IMR-90 (cell line): Measurements from ENCODE around the gene C16orf74. TPM values are rescaled to one million over a fixed set of nuclear protein-coding genes. Genes with fewer than 3 reads are reported as not detected.

Experiments used
- ATAC-seq: fragments of 200-7000 bp; cut with Tn5 transposase; 2 replicates; pipeline ENCODE4 v1.9.1; 2020; ENCODE audit warnings: low read depth, mild to moderate bottlenecking, moderate library complexity
- BruUV-seq: library from RNA; stranded (reverse); fragments of 400-500 nt; replicated peaks from 2 replicates; lab custom pipeline; 2021; lab: Mats Ljungman, UMichigan
- CTCF ChIA-PET: fragments of 300-600 bp; formaldehyde crosslinking; extraction: SDS; loops from one replicate; lab custom pipeline; 2021; ENCODE audit warnings: antibody characterized with exemption; lab: Yijun Ruan, JAX
- POLR2A ChIA-PET: fragments of 300-600 bp; sonication (Branson Sonifier 250); formaldehyde crosslinking; loops from one replicate; lab custom pipeline; 2022; ENCODE audit warnings: antibody characterized with exemption; ENCODE audit not compliant: unreplicated experiment; lab: Charles Lee
- DNase-seq: peaks from one replicate; pipeline ENCODE4 v3.0.0; 2013
- H2AFZ ChIP-seq: replicated peaks from 2 replicates; pipeline ENCODE3; 2013; ENCODE audit warnings: low read length, mild to moderate bottlenecking; ENCODE audit not compliant: poor library complexity
- H2AK5ac ChIP-seq: 2 replicates; pipeline ENCODE4 v1.6.1; 2013; ENCODE audit warnings: low read depth, low read length, inconsistent platforms
- H2AK9ac ChIP-seq: replicated peaks from 2 replicates; pipeline ENCODE3; 2013; ENCODE audit warnings: mild to moderate bottlenecking, low read depth, low read length, moderate library complexity; ENCODE audit not compliant: poor library complexity
- H2BK120ac ChIP-seq: 2 replicates; pipeline ENCODE4 v1.6.1; 2013; ENCODE audit warnings: low read depth, low read length, inconsistent platforms
- H2BK15ac ChIP-seq: 3 replicates; pipeline ENCODE4 v1.6.1; 2013; ENCODE audit warnings: low read depth, low read length, inconsistent platforms
- H2BK20ac ChIP-seq: 2 replicates; pipeline ENCODE4 v1.6.1; 2013; ENCODE audit warnings: low read depth, mild to moderate bottlenecking, inconsistent platforms, low read length, moderate library complexity
- H2BK5ac ChIP-seq: 2 replicates; pipeline ENCODE4 v1.6.1; 2013; ENCODE audit warnings: mild to moderate bottlenecking, low read depth, low read length, inconsistent platforms; ENCODE audit not compliant: poor library complexity, severe bottlenecking
- H3K14ac ChIP-seq: replicated peaks from 2 replicates; pipeline ENCODE4 v1.6.1; 2013; ENCODE audit warnings: low read depth, low read length, inconsistent platforms
- H3K18ac ChIP-seq: 2 replicates; pipeline ENCODE4 v1.6.1; 2013; ENCODE audit warnings: low read depth, low read length, control low read depth
- H3K23ac ChIP-seq: 2 replicates; pipeline ENCODE4 v1.6.1; 2013; ENCODE audit warnings: low read depth, low read length, inconsistent platforms
- H3K27ac ChIP-seq: 2 replicates; pipeline ENCODE4 v1.5.1; 2013; ENCODE audit warnings: mild to moderate bottlenecking, control low read depth, low read length; ENCODE audit not compliant: insufficient read depth
- H3K27me3 ChIP-seq: 2 replicates; pipeline ENCODE4 v1.6.1; 2013; ENCODE audit warnings: low read length; ENCODE audit not compliant: control insufficient read depth, insufficient read depth
- H3K36me3 ChIP-seq: 2 replicates; pipeline ENCODE4 v1.6.1; 2013; ENCODE audit warnings: low read length, mixed read lengths; ENCODE audit not compliant: control insufficient read depth, insufficient read depth
- H3K4ac ChIP-seq: 2 replicates; pipeline ENCODE4 v1.6.1; 2013; ENCODE audit warnings: low read depth, low read length, inconsistent platforms
- H3K4me1 ChIP-seq: 2 replicates; pipeline ENCODE4 v1.6.1; 2013; ENCODE audit warnings: low read length, mixed read lengths; ENCODE audit not compliant: control insufficient read depth, insufficient read depth
- H3K4me2 ChIP-seq: 2 replicates; pipeline ENCODE4 v1.6.1; 2013; ENCODE audit warnings: low read depth, mild to moderate bottlenecking, control low read depth, low read length, moderate library complexity
- H3K4me3 ChIP-seq: 2 replicates; pipeline ENCODE4 v1.5.1; 2013; ENCODE audit warnings: low read depth, mild to moderate bottlenecking, control low read depth, low read length, moderate library complexity; ENCODE audit not compliant: insufficient read depth
- H3K56ac ChIP-seq: 2 replicates; pipeline ENCODE4 v1.6.1; 2013; ENCODE audit warnings: low read length, inconsistent platforms; ENCODE audit not compliant: insufficient read depth; ENCODE audit errors: extremely low read depth
- H3K79me1 ChIP-seq, 2 experiments: 2 replicates each; pipeline ENCODE4 v1.6.1; 2013; ENCODE audit warnings: low read length in 2 of 2, inconsistent platforms in 1 of 2, low read depth in 1 of 2
- H3K9ac ChIP-seq: 2 replicates; pipeline ENCODE4 v1.6.1; 2013; ENCODE audit warnings: low read depth, low read length, control low read depth
- H3K9me1 ChIP-seq: 2 replicates; pipeline ENCODE4 v1.6.1; 2013; ENCODE audit warnings: low read length, inconsistent platforms; ENCODE audit not compliant: insufficient read depth
- H3K9me3 ChIP-seq: 2 replicates; pipeline ENCODE4 v1.6.1; 2013; ENCODE audit warnings: low read length; ENCODE audit not compliant: control insufficient read depth, insufficient read depth
- H4K20me1 ChIP-seq: 2 replicates; pipeline ENCODE4 v1.6.1; 2013; ENCODE audit warnings: low read length, inconsistent platforms; ENCODE audit not compliant: insufficient read depth
- H4K5ac ChIP-seq: 2 replicates; pipeline ENCODE4 v1.6.1; 2013; ENCODE audit warnings: mild to moderate bottlenecking, low read depth, low read length, control low read depth
- H4K8ac ChIP-seq, 2 experiments: 2 replicates each; pipeline ENCODE4 v1.6.1; 2013; ENCODE audit warnings: low read depth in 2 of 2, low read length in 2 of 2, control low read depth in 1 of 2, inconsistent platforms in 1 of 2
- H4K91ac ChIP-seq: 2 replicates; pipeline ENCODE4 v1.6.1; 2013; ENCODE audit warnings: low read depth, low read length, inconsistent platforms; ENCODE audit not compliant: insufficient read depth
- BHLHE40 ChIP-seq: fragments of 150-350 bp; IDR thresholded peaks from 2 replicates; pipeline ENCODE4 v1.6.1; 2016; ENCODE audit warnings: mild to moderate bottlenecking, low read depth, low read length
- CEBPB ChIP-seq: IDR thresholded peaks from 2 replicates; pipeline ENCODE4 v1.6.1; 2012; ENCODE audit warnings: low read depth, low read length, improper control_type of control experiment
- CHD1 ChIP-seq: IDR thresholded peaks from 2 replicates; pipeline ENCODE4 v1.6.1; 2012; ENCODE audit warnings: low read depth, low read length, improper control_type of control experiment
- FOS ChIP-seq: fragments of 150-350 bp; IDR thresholded peaks from 2 replicates; pipeline ENCODE4 v1.6.1; 2016; ENCODE audit warnings: low read depth, low read length
- MAFK ChIP-seq: IDR thresholded peaks from 2 replicates; pipeline ENCODE4 v1.6.1; 2012; ENCODE audit warnings: low read depth, low read length, improper control_type of control experiment
- MXI1 ChIP-seq: IDR thresholded peaks from 2 replicates; pipeline ENCODE4 v1.6.1; 2012; ENCODE audit warnings: low read depth, mild to moderate bottlenecking, low read length, moderate library complexity, borderline replicate concordance
- RAD21 ChIP-seq: IDR thresholded peaks from 2 replicates; pipeline ENCODE4 v1.6.1; 2012; ENCODE audit warnings: low read length, improper control_type of control experiment
- RFX5 ChIP-seq: IDR thresholded peaks from 2 replicates; pipeline ENCODE4 v1.8.0; 2012; ENCODE audit warnings: low read depth, mild to moderate bottlenecking, low read length, moderate library complexity
- WGBS, 2 experiments: methylation state at CpG; one replicate each; pipeline versions ENCODE4 v1.1.5 to v1.1.7; 2013; ENCODE audit warnings: missing lambda C conversion rate in 2 of 2; ENCODE audit not compliant: insufficient read length in 1 of 2; ENCODE audit errors: extremely low coverage in 2 of 2; 5-methylcytosine and 5-hydroxymethylcytosine counted together
- dilution Hi-C: fragments of 300-500 bp; cut with HindIII; formaldehyde crosslinking; loops from one replicate; pipeline ENCODE4 v1.14.3; 2018; ENCODE audit warnings: low sequenced_read_pairs; ENCODE audit not compliant: unreplicated experiment
- in situ Hi-C: fragments of 300-500 bp; cut with MboI; formaldehyde crosslinking; loops from 3 replicates; pipeline ENCODE4 v1.14.3; 2019; ENCODE audit warnings: low sequenced_read_pairs, inconsistent platforms, mixed read lengths
- intact Hi-C: fragments of 100-400 bp; cut with micrococcal nuclease; formaldehyde crosslinking; loops from 2 replicates; pipeline ENCODE4 v1.10.0; 2022
- polyA plus RNA-seq, 3 experiments: library from polyadenylated mRNA; depleted of rRNA; stranded (reverse); fragments of >200 nt; gene quantifications; 2 replicates each; pipeline ENCODE4 v1.2.3, GENCODE V29; 2012; ENCODE audit warnings: low replicate concordance in 1 of 3
- total RNA-seq: library from RNA; depleted of rRNA; stranded (reverse); fragments of >200 nt; gene quantifications from 2 replicates; pipeline ENCODE4 v1.2.3, GENCODE V29; 2012
- TF ChIP-seq, protein P1 (sequence below): fragments of 150-350 bp; IDR thresholded peaks from 2 replicates; pipeline ENCODE4 v1.6.1; 2017; ENCODE audit warnings: mild to moderate bottlenecking, antibody characterized with exemption, low read length, low read depth
- TF ChIP-seq, protein P2 (sequence below): conservative IDR thresholded peaks from 2 replicates; pipeline ENCODE4 v1.5.1; 2012; ENCODE audit warnings: mild to moderate bottlenecking, low read depth, low read length, improper control_type of control experiment

Gene C16orf74
- total and polyA plus RNA-seq, 2 of the 4 experiments (the other 2 are of a cell fraction) = 4.5 to 12.2 TPM

DNA sequence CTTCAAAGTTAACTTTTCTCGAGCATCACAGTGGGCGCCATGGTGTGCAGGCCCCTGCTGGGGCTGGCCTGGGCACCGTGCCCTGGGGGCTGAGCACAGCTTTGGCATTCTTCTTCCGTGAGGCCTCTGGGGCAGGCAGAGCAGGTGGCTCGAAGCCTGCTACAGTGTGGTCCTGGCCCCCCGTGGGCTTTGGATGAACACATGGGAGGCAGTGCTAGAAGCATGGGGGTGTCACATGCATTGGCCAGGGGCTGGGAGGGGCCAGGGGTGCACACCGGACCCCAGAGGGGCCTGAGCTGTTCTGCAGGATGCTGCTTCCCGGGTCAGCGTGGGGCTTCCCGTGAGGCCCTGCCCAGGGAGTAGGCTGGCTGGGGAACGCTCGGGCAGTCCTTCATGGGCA lies 12.1 kb upstream of the C16orf74 start:
- no peak overlapping the region for H2BK120ac ChIP-seq
- no peak for ATAC-seq
- 94% methylated on average over 5 of the region's 12 CpGs; no CpG with 5 or more reads in 1 of the 2 experiments for WGBS, 2 experiments
- H3K27ac ChIP-seq = no peak overlapping the region
- H4K8ac ChIP-seq = no peak overlapping the region
- H2AFZ ChIP-seq = no peak overlapping the region
- H3K56ac ChIP-seq = no peak overlapping the region
- TF ChIP-seq, protein P1, sequence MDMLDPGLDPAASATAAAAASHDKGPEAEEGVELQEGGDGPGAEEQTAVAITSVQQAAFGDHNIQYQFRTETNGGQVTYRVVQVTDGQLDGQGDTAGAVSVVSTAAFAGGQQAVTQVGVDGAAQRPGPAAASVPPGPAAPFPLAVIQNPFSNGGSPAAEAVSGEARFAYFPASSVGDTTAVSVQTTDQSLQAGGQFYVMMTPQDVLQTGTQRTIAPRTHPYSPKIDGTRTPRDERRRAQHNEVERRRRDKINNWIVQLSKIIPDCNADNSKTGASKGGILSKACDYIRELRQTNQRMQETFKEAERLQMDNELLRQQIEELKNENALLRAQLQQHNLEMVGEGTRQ = no peak
- TF ChIP-seq, protein P2, sequence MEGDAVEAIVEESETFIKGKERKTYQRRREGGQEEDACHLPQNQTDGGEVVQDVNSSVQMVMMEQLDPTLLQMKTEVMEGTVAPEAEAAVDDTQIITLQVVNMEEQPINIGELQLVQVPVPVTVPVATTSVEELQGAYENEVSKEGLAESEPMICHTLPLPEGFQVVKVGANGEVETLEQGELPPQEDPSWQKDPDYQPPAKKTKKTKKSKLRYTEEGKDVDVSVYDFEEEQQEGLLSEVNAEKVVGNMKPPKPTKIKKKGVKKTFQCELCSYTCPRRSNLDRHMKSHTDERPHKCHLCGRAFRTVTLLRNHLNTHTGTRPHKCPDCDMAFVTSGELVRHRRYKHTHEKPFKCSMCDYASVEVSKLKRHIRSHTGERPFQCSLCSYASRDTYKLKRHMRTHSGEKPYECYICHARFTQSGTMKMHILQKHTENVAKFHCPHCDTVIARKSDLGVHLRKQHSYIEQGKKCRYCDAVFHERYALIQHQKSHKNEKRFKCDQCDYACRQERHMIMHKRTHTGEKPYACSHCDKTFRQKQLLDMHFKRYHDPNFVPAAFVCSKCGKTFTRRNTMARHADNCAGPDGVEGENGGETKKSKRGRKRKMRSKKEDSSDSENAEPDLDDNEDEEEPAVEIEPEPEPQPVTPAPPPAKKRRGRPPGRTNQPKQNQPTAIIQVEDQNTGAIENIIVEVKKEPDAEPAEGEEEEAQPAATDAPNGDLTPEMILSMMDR = no peak
- TF ChIP-seq FOS (no peak), RFX5 (no peak), MAFK (no peak), RAD21 (no peak), CHD1 (no peak), BHLHE40 (no peak), CEBPB (no peak), MXI1 (no peak)
- DNase-seq = no peak
- no peak overlapping the region for H3K18ac ChIP-seq
- H4K20me1 ChIP-seq = peaks cover 2% of the 10 kb centered on the region; the same call in 1 of the 2 replicates
- no TSS peak for BruUV-seq
- H2BK5ac ChIP-seq = no peak overlapping the region
- H2AK5ac ChIP-seq = no peak overlapping the region
- in situ Hi-C loops = no loop called here
- no peak overlapping the region for H3K9ac ChIP-seq
- peaks cover 13% of the 10 kb centered on the region for H3K9me1 ChIP-seq
- dilution Hi-C loops = no loop called here
- H2BK20ac ChIP-seq = no peak overlapping the region
- no peak overlapping the region for H3K4me3 ChIP-seq
- POLR2A ChIA-PET = no interaction called here
- H3K9me3 ChIP-seq = no peaks in the 10 kb centered on the region
- no peak overlapping the region for H3K14ac ChIP-seq
- no peak overlapping the region for H2BK15ac ChIP-seq
- no peak overlapping the region for H4K91ac ChIP-seq
- intact Hi-C loops = no loop called here
- H3K23ac ChIP-seq = no peak overlapping the region
- H3K79me1 ChIP-seq = peaks cover 0 to 10% of the 10 kb centered on the region in 2 experiments; a peak in 1 of 4 replicates
- no peak overlapping the region for H2AK9ac ChIP-seq
- H4K5ac ChIP-seq = no peak overlapping the region
- CTCF ChIA-PET = no interaction called here
- H3K4me1 ChIP-seq = peaks cover 9% of the 10 kb centered on the region
- H3K36me3 ChIP-seq = no peaks in the 10 kb centered on the region
- H3K27me3 ChIP-seq = no peaks in the 10 kb centered on the region; the same call in 1 of the 2 replicates
- H3K4ac ChIP-seq = no peak overlapping the region
- no peak overlapping the region for H3K4me2 ChIP-seq
